ENCODE data around the gene ME3.

- TF ChIP-seq CTCF (IDR thresholded peaks at IDR 0.05), result no peak
- TF ChIP-seq POLR2A (IDR thresholded peaks at IDR 0.05), result no peak
Measured at GRCh38 chr11:86502137-86502642, 170.2 kb downstream of the ME3 start.
